OCI-LY7 (cell line): ENCODE measurements around the gene TSPAN9. TPM values are rescaled to one million over a fixed set of nuclear protein-coding genes. Genes with fewer than 3 reads are reported as not detected.

Experiments used
- BruUV-seq: library from RNA; stranded (reverse); fragments of 400-500 nt; replicated peaks from 2 replicates; lab custom pipeline; 2021; lab: Mats Ljungman, UMichigan
- CTCF ChIA-PET: fragments of 300-600 bp; sonication (Branson Sonifier 250); formaldehyde crosslinking; loops from one replicate; lab custom pipeline; 2022; ENCODE audit warnings: antibody characterized with exemption; ENCODE audit not compliant: unreplicated experiment; lab: Charles Lee
- POLR2A ChIA-PET: fragments of 300-600 bp; sonication (Branson Sonifier 250); formaldehyde crosslinking; loops from one replicate; lab custom pipeline; 2022; ENCODE audit warnings: antibody characterized with exemption; lab: Charles Lee
- DNase-seq: peaks from one replicate; pipeline ENCODE4 v3.0.0-alpha.2; 2015; ENCODE audit warnings: low spot score
- H2AFZ ChIP-seq: fragments of 200-600 bp; sonication (generic), shearing (Covaris generic); 2 replicates; pipeline ENCODE4 v1.6.1; 2014; ENCODE audit warnings: mild to moderate bottlenecking, antibody characterized with exemption, low read length, moderate library complexity
- H3K27ac ChIP-seq: fragments of 200-600 bp; sonication (generic); 2 replicates; pipeline ENCODE4 v1.5.1; 2014; ENCODE audit warnings: mixed run types, low read depth, mild to moderate bottlenecking, moderate library complexity, low read length, inconsistent platforms; ENCODE audit not compliant: poor library complexity, severe bottlenecking
- H3K36me3 ChIP-seq: fragments of 200-600 bp; sonication (generic); 2 replicates; pipeline ENCODE4 v1.6.1; 2014; ENCODE audit warnings: mild to moderate bottlenecking, antibody characterized with exemption, low read length, moderate library complexity, mixed read lengths; ENCODE audit not compliant: insufficient read depth
- H3K4me1 ChIP-seq: fragments of 200-600 bp; sonication (generic); 2 replicates; pipeline ENCODE4 v1.5.1; 2014; ENCODE audit warnings: mild to moderate bottlenecking, low read length; ENCODE audit not compliant: insufficient read depth, poor library complexity, severe bottlenecking
- H3K4me2 ChIP-seq: fragments of 200-600 bp; sonication (generic); 2 replicates; pipeline ENCODE4 v1.6.1; 2014; ENCODE audit warnings: mild to moderate bottlenecking, low read length
- H3K4me3 ChIP-seq: fragments of 200-600 bp; sonication (generic); 2 replicates; pipeline ENCODE4 v1.5.1; 2014; ENCODE audit warnings: mild to moderate bottlenecking, low read depth, low read length; ENCODE audit not compliant: poor library complexity, severe bottlenecking
- H3K79me2 ChIP-seq: fragments of 200-600 bp; sonication (generic); 2 replicates; pipeline ENCODE4 v1.6.1; 2016; ENCODE audit warnings: low read depth, mild to moderate bottlenecking, low read length, moderate library complexity, mixed read lengths; ENCODE audit not compliant: insufficient read depth
- H3K9me2 ChIP-seq: fragments of 200-600 bp; sonication (generic); 2 replicates; pipeline ENCODE4 v1.6.1; 2016; ENCODE audit warnings: mild to moderate bottlenecking, low read length, mixed read lengths; ENCODE audit not compliant: insufficient read depth
- H3K9me3 ChIP-seq: fragments of 200-600 bp; sonication (generic); 2 replicates; pipeline ENCODE4 v1.6.1; 2014; ENCODE audit warnings: mild to moderate bottlenecking, mixed run types, low read length, mixed read lengths
- H4K20me1 ChIP-seq: fragments of 200-600 bp; sonication (generic); 2 replicates; pipeline ENCODE4 v1.6.1; 2014; ENCODE audit warnings: mild to moderate bottlenecking, antibody characterized with exemption, low read length, moderate library complexity, mixed read lengths; ENCODE audit not compliant: insufficient read depth
- CTCF ChIP-seq: fragments of 200-600 bp; sonication (generic); conservative IDR thresholded peaks from 2 replicates; pipeline ENCODE4 v1.5.1; 2014; ENCODE audit warnings: mild to moderate bottlenecking, antibody characterized with exemption, low read length, moderate library complexity, mixed read lengths
- EZH2phosphoT487 ChIP-seq: fragments of 200-600 bp; sonication (generic); IDR thresholded peaks from 2 replicates; pipeline ENCODE4 v1.6.1; 2018; ENCODE audit warnings: low read depth, borderline replicate concordance, mild to moderate bottlenecking, mixed run types, antibody characterized with exemption, low read length, moderate library complexity, mixed read lengths
- intact Hi-C: fragments of 100-400 bp; cut with micrococcal nuclease; formaldehyde crosslinking; loops from one replicate; pipeline ENCODE4 v1.10.0; 2022; ENCODE audit not compliant: unreplicated experiment
- total RNA-seq, 2 experiments: library from RNA; depleted of rRNA in 1 of 2; stranded (reverse); fragments of >200 nt in 1 of 2; shearing (Covaris generic) in 1 of 2; gene quantifications; 2 replicates each; pipeline ENCODE4 v1.2.3, GENCODE V29; 2014 to 2022

Gene TSPAN9
- total RNA-seq, 2 experiments from 2014 or later: 0.50 to 0.74 TPM

DNA sequence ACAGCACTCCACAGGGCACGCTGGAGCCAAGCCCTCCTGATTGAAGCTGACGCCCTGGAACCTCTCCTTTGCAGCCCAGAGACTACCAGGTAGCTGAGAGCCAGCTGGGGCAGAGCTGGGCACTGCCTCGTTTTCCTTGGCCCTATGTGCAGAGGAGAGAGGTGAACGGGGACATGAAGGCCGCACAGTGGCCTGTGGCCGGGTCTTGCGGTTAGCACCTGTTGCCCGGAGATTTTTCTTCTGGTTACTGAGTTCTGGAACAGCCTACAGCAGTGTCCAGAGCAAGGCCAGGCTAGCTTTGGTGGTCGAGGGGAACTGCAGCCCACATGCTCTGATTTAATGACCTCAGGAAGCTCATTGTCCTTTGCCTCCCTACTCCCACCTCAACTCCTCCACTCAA, 212.5 kb downstream of the TSPAN9 start:
- POLR2A ChIA-PET: no interaction called here
- no peaks in the 10 kb centered on the region for H4K20me1 ChIP-seq
- no TSS peak for BruUV-seq
- no peaks in the 10 kb centered on the region for H3K79me2 ChIP-seq
- no peak overlapping the region for H2AFZ ChIP-seq
- TF ChIP-seq CTCF: no peak
- no peak for TF ChIP-seq EZH2phosphoT487
- H3K9me2 ChIP-seq: no peaks in the 10 kb centered on the region
- CTCF ChIA-PET: interaction anchor here (0.7 kb wide), 1 partner anchor 11 kb away, joined by 4 read pairs; no protein-coding TSS in a partner anchor
- H3K36me3 ChIP-seq: no peaks in the 10 kb centered on the region
- H3K9me3 ChIP-seq: no peaks in the 10 kb centered on the region
- H3K27ac ChIP-seq: no peak overlapping the region
- H3K4me3 ChIP-seq: no peak overlapping the region
- H3K4me2 ChIP-seq: no peak overlapping the region
- H3K4me1 ChIP-seq: no peaks in the 10 kb centered on the region
- DNase-seq: no peak
- intact Hi-C loops: no loop called here

GRCh38 chr12:3291939-3292338, 214.8 kb downstream of the TSPAN9 start:
- Histone ChIP-seq H3K4me1 (no peaks in the 10 kb centered on the region), H4K20me1 (no peaks in the 10 kb centered on the region), H2AFZ (no peak overlapping the region), H3K4me2 (no peak overlapping the region), H3K36me3 (no peaks in the 10 kb centered on the region), H3K4me3 (no peak overlapping the region), H3K79me2 (no peaks in the 10 kb centered on the region), H3K9me3 (no peaks in the 10 kb centered on the region), H3K9me2 (no peaks in the 10 kb centered on the region), H3K27ac (no peak overlapping the region)
- BruUV-seq: no TSS peak
- DNase-seq: no peak
- ChIA-PET POLR2A (no interaction called here), CTCF (no interaction called here)
- intact Hi-C loops: no loop called here
- TF ChIP-seq CTCF (no peak), EZH2phosphoT487 (no peak)

DNA sequence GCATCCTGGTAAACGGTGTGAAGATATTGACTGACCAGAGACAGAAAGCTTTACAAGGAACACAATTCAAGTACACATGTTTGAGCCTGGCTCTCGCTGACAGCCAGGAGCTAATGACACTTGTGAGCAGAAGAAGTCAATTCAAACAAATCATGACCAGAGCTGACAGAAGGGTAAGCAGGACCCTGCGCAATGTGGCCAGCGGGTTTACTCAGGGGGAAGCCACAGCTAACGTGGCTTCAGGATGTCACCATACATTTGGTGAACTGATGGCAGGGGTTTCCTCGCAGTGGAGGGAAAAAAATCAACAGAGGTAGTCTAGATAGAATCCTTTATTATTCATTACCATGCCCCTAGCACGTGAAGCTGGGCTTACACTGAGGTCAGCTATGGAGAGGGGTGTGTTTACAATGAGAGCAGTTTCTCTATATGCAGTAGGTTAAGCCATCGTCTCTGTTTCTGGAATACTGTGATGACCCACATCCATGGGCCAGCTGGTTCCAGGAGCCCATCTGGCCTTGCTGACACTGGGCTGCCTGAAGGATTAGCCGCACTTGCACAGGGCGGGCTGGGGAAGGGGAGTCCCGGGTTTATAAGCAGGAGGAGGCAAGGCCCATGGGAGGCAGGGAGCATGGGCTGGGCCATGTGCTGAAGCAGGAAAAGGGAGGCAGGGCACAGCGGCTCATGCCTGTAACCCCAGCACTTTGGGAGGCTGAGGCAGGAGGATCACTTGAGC, 215.7 kb downstream of the TSPAN9 start:
- no peaks in the 10 kb centered on the region for H3K36me3 ChIP-seq
- H2AFZ ChIP-seq: no peak overlapping the region
- no peak for DNase-seq
- POLR2A ChIA-PET: no interaction called here
- CTCF ChIA-PET: interaction anchor here (0.6 kb wide), 1 partner anchor 19 kb away, joined by 3 read pairs; no protein-coding TSS in a partner anchor
- no peak overlapping the region for H3K4me2 ChIP-seq
- H4K20me1 ChIP-seq: no peaks in the 10 kb centered on the region
- H3K9me2 ChIP-seq: no peaks in the 10 kb centered on the region
- H3K9me3 ChIP-seq: no peaks in the 10 kb centered on the region
- H3K27ac ChIP-seq: no peak overlapping the region
- intact Hi-C loops: no loop called here
- H3K79me2 ChIP-seq: no peaks in the 10 kb centered on the region
- H3K4me3 ChIP-seq: no peak overlapping the region
- BruUV-seq: no TSS peak
- H3K4me1 ChIP-seq: no peaks in the 10 kb centered on the region
- TF ChIP-seq CTCF: no peak
- TF ChIP-seq EZH2phosphoT487: no peak
